GM19463 (cell line): Measurements from ENCODE around the gene FHDC1.

ENCODE experiments used
- ATAC-seq: cut with Tn5 transposase; IDR thresholded peaks from one replicate; pipeline ENCODE4 v1.9.1; 2021; ENCODE audit warnings: mild to moderate bottlenecking, moderate library complexity; ENCODE audit not compliant: unreplicated experiment

Gene FHDC1

GRCh38 chr4:153001626-153002025 is 65.5 kb downstream of the FHDC1 start:
- no peak for ATAC-seq

GRCh38 chr4:153002110-153002509 is 66.0 kb downstream of the FHDC1 start:
- ATAC-seq: no peak

- no peak for ATAC-seq
Measured at GRCh38 chr4:153004081-153004850, 68.1 kb downstream of the FHDC1 start.

- no peak for ATAC-seq
Measured at GRCh38 chr4:153005899-153006381, 69.8 kb downstream of the FHDC1 start.

GRCh38 chr4:153008578-153009199 is 72.6 kb downstream of the FHDC1 start:
- peak; percentile 77 for ATAC-seq

- no peak for ATAC-seq
Measured at GRCh38 chr4:153010146-153010545, 74.0 kb downstream of the FHDC1 start.

GRCh38 chr4:153013202-153013977 is 77.3 kb downstream of the FHDC1 start:
- ATAC-seq: no peak

- no peak for ATAC-seq
Measured at GRCh38 chr4:153014460-153014859, 78.3 kb downstream of the FHDC1 start.

- no peak for ATAC-seq
Measured at GRCh38 chr4:153016592-153016991, 80.5 kb downstream of the FHDC1 start.

GRCh38 chr4:153018031-153018430 is 81.9 kb downstream of the FHDC1 start:
- ATAC-seq: no peak

GRCh38 chr4:153018684-153019083 is 82.6 kb downstream of the FHDC1 start:
- ATAC-seq: no peak

- no peak for ATAC-seq
Measured at GRCh38 chr4:153019906-153020305, 83.8 kb downstream of the FHDC1 start.

GRCh38 chr4:153020457-153020856 is 84.3 kb downstream of the FHDC1 start:
- ATAC-seq: no peak

GRCh38 chr4:153021276-153021675 is 85.2 kb downstream of the FHDC1 start:
- ATAC-seq: no peak

GRCh38 chr4:153022241-153022715 is 86.2 kb downstream of the FHDC1 start:
- ATAC-seq: no peak

GRCh38 chr4:153023139-153023538 is 87.0 kb downstream of the FHDC1 start:
- no peak for ATAC-seq

- ATAC-seq: no peak
Measured at GRCh38 chr4:153023692-153024394, 87.7 kb downstream of the FHDC1 start.

- ATAC-seq: no peak
Measured at GRCh38 chr4:153024466-153024865, 88.3 kb downstream of the FHDC1 start.

- ATAC-seq: no peak
Measured at GRCh38 chr4:153025406-153025805, 89.3 kb downstream of the FHDC1 start.

- no peak for ATAC-seq
Measured at GRCh38 chr4:153026591-153027346, 90.6 kb downstream of the FHDC1 start.
